Activated T-helper 1 cell treated with Interleukin-2 at 50 U/mL for 16 hours (primary cell): ENCODE measurements around the gene SCGB3A2.
"Not testable (repeated sequence)": the region's sequence is repeated elsewhere in the genome, so short reads cannot be mapped to it uniquely, and the experiment has no call there.

ENCODE experiments used
- DNase-seq: peaks from one replicate; pipeline ENCODE4 v3.0.0-alpha.2; 2020; ENCODE audit warnings: low read depth

Gene SCGB3A2

GRCh38 chr5:147863454-147864158, 14.9 kb upstream of the SCGB3A2 start:
- no peak for DNase-seq

- DNase-seq = no peak
These were observed 9.4 kb upstream of the SCGB3A2 start for GRCh38 chr5:147869112-147869511.

DNA sequence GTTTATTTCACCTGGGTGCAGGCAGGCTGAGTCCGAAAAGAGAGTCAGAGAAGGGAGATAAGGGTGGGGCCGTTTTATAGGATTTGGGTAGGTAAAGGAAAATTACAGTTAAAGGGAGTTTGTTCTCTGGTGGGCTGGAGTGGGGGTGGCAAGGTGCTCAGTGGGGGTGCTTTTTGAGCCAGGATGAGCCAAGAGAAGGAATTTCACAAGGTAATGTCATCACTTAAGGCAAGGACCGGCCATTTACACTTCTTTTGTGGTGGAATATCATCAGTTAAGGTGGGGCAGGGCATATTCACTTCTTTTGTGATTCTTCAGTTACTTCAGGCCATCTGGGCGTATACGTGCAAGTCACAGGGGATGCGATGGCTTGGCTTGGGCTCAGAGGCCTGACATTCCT, 8.6 kb upstream of the SCGB3A2 start:
- not testable (repeated sequence) for DNase-seq

DNA sequence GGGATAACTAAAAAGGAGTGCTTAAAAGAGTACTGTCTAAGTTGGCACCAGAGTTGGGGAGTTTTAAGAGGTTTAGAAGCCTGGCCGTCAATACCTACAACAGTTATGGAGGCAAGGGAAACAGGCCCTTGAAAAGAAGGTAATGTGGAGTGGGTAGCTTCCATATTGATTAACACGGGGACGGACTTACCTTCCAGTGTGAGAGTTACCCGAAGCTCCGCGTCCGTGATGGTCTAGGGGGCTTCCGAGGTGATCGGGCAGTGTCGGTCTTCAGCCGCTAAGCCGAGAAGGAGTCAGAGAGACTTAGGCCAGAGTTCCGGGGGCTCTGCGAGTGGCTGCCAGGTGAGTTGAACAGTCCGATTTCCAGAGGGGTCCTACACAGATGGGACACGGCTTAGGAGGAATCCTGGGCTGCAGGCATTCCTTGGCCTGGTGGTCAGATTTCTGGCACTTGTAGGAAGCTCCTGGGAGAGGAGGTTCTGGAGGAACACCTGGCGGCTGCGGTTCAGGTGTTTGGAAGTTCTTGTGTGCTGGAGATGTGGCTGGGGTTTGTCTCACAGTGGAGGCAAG, 6.4 kb upstream of the SCGB3A2 start:
- not testable (repeated sequence) for DNase-seq

- not testable (repeated sequence) for DNase-seq
These were observed 5.6 kb upstream of the SCGB3A2 start for GRCh38 chr5:147872744-147873435.

DNA sequence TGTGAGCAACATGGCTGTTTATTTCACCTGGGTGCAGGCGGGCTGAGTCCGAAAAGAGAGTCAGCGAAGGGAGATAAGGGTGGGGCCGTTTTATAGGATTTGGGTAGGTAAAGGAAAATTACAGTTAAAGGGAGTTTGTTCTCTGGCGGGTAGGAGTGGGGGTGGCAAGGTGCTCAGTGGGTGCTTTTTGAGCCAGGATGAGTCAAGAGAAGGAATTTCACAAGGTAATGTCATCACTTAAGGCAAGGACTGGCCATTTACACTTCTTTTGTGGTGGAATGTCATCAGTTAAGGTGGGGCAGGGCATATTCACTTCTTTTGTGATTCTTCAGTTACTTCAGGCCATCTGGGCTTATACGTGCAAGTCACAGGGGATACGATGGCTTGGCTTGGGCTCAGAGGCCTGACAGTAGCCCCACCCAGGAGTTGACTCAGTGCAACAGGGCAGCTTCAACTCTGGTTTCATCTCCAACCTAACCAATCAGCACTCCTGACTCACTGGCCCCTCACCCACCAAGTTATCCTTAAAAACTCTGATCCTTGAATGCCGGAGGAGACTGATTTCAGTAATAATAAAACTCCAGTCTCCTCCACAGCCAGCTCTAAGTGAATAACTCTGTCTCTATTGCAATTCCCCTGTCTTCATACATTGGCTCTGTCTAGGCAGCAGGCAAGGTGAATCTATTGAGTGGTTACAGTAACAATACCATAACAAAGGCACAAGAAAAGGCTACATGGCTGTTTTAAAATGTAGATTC, 4.2 kb upstream of the SCGB3A2 start:
- not testable (repeated sequence) for DNase-seq

DNA sequence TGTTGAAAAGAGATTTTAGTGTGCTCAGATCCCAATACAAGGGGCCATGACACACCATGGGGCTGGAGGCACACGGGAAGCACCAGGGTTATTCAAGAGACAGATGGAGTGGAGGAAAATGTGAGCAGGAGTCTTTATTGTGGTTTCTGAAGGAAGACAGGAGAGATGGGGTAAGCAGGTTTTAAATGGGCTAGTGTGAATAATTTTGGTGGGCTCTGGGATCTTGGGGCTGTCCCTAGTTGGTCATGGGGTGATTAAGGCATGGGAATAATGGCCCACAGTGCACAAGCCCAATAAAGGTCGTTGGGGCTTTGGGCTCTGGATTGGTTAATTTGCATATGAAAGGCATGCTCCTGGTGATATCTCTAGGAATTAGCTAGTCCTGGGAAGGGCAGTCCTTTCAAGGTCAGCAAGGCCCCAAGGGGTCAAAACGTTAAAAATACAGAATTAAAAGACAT, 3.6 kb upstream of the SCGB3A2 start:
- DNase-seq = no peak

GRCh38 chr5:147876141-147876540, 2.4 kb upstream of the SCGB3A2 start:
- no peak for DNase-seq

GRCh38 chr5:147876626-147877025, 1.9 kb upstream of the SCGB3A2 start:
- DNase-seq = no peak

- no peak for DNase-seq
These were observed 1.3 kb downstream of the SCGB3A2 start for GRCh38 chr5:147879784-147880183.

GRCh38 chr5:147880487-147880886, 2.0 kb downstream of the SCGB3A2 start:
- no peak for DNase-seq

DNA sequence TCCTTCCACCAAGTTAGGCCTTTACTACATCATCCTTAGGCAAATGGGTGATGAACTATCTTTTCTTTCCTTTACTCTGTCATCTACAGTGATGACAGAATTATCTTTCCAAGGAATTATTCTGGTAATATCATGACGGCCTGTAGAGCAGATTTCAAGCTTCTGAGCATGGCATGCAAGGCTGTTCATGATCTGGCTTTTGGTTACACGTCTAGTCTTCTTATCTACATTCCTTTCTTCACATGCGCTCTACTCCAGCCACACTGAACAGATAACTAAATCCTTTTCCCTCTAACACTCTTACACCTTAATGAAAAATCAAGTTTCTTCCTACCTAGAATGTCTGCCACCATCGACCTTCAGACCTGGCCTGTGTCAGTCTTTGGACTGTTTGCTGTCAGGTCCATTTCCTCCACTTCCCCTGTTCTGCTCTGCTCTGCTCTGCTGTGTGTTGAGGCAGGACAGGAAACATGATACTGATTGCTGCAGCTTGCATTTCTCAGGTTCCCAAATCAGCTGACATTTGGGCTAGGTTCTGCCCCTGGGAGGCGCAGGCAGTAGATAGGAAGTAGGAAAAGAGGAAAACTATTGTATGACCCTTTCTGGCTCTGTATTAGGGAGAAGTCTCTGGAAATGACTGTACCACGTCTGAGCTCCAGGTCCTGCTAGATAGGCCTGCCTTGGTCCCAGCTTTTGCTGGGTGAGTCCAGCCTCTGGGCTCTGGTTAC, 4.2 kb downstream of the SCGB3A2 start:
- no peak for DNase-seq

- no peak for DNase-seq
These were observed 8.6 kb downstream of the SCGB3A2 start for GRCh38 chr5:147887026-147887627.

- DNase-seq = no peak
These were observed 9.4 kb downstream of the SCGB3A2 start for GRCh38 chr5:147887930-147888329.

DNA sequence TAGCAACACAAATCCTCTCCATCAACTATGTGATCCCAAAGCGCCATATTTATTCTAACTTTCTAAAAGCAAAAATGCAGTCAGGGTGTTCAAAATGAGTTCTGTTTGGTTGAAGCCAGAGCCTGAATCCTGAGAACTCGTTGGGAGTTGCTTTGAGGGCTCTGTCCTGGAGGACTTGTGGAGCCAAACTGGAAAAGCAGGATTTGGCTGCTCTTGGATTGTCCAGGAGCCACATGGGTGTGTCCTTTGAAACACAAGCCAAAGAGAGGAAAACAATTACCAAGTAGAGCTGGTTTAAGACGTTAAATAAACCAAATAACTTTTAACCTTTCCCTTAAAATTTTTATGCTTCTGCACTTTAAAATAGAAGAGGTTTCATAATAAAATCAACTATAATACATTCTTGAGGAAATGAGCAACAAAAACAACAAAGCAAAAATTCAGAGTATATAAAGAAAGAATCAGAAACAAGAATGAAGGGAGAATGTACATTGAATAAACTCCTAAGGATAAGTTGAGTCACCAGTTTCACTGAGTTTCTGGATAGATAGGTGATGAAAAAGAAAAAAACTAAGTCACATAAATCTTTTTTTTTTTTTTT, 14.3 kb downstream of the SCGB3A2 start:
- DNase-seq = no peak

- no peak for DNase-seq
These were observed 15.3 kb downstream of the SCGB3A2 start for GRCh38 chr5:147893820-147894219.

DNA sequence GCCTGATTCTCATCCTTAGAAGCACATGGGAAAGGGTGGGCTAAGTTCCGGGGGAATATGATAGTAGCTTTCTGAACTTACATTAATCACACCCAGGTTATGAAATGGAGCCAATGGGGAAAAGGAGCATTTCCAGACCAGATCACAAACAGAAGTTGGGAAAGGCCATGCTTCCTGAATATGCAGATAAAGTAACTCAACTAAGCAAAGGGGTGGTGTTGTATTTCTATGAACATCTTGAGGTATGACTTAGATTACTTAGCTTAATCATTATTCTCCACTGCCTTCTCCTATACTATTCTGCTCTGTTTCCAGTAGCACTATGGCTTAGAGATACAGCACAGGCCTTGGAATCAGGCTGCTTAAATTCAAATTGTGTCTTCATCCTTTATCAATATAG, 17.4 kb downstream of the SCGB3A2 start:
- no peak for DNase-seq

GRCh38 chr5:147898875-147899401, 20.4 kb downstream of the SCGB3A2 start:
- DNase-seq = no peak

DNA sequence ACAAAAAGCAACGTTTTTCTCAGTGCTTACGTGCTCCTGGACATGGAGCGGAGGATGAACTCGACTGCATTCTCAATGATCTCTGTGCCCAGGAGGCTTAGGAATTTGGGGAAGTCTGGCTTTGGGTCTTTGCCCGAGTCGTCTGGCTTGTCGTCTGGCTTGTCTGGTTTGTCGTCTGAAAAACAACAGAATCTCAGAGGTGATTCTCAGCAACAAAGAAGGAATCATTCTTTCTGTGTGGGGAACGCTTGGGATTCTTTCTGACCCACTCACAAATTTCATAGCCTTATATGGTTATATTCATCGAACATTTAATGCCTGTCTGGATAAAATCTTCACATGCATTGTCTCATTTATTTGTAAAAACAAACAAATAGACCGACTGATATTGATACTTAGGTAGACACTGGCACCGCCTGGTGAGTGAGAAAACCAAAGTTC, 23.1 kb downstream of the SCGB3A2 start:
- DNase-seq = no peak

DNA sequence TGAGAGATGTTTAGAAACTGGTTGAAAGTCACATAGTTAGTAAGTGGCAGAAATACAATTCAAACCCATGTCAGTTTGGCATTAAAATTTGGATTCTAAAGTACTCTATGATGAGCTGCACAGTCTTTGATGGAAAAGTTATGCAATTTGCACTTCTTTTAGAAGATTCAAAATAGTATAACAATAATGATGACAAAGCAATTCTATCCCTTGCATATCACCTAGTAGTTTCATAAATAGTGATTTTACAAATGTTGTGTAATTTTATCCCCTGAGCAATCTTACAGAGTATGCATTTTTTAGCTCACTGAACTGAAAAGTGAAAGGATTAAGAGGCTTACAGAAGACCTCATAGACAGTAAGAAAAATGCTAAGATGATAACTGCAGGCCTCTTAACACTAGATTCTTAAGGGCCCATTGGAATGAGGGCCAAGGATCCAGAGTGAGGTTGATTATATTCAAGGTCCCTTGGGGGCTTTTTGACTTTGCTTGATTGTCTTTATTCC, 24.2 kb downstream of the SCGB3A2 start:
- DNase-seq = no peak
